Inflammatory macrophage treated with lipopolysaccharide for 4 hours (primary cell): ENCODE data around the gene DCP1A.
"Not testable (repeated sequence)": the region's sequence is repeated elsewhere in the genome, so short reads cannot be mapped to it uniquely, and the experiment has no call there.

ENCODE experiments used
- DNase-seq: peaks from one replicate; pipeline ENCODE4 v3.0.0-alpha.2; 2020

DCP1A gene

DNA sequence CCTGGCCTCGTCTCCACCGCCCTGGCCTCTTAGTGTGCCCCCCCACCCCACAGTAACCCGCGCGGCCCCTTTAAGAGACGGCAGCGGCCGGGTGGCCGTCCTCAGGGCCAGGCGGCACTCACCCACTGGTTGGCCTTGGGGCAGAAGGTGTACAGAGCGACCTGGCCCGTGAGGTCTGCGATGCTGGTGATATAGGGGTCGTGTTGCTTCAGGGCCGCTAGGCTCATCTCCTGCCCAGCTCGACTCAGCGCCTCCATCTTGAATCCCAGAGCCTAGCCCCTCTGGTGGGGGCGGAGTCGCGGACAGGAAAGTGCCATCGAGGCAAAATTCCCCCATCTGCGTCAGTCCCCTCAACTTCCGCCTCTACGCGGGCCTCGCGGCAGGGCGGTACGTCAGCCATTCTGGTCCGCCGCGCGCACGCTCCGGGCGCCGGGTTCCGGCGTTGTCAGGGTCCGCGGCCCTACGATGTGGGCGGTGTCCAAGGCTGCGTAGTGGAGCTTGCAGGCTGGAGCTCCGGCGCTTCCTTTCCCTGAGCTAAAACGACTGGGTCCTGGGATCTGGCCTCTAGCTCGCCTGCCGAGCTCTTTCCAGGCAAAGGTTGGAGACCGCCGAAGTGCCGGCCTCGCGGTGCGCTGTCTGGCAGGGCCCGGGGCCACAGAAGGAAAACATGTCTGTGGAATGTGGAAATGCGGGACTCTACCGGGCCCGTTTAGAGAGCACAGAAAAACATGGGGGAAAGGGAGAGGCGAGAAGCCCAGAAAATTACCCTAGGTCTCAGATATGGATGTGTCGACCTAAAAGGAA lies at the start of gene DCP1A:
TSS of gene DCP1A (minus strand) at position 283 of the 804 bp plus-strand sequence. CDS start at position 257, 26 bp downstream.
- peak; percentile 95 for DNase-seq

DNA sequence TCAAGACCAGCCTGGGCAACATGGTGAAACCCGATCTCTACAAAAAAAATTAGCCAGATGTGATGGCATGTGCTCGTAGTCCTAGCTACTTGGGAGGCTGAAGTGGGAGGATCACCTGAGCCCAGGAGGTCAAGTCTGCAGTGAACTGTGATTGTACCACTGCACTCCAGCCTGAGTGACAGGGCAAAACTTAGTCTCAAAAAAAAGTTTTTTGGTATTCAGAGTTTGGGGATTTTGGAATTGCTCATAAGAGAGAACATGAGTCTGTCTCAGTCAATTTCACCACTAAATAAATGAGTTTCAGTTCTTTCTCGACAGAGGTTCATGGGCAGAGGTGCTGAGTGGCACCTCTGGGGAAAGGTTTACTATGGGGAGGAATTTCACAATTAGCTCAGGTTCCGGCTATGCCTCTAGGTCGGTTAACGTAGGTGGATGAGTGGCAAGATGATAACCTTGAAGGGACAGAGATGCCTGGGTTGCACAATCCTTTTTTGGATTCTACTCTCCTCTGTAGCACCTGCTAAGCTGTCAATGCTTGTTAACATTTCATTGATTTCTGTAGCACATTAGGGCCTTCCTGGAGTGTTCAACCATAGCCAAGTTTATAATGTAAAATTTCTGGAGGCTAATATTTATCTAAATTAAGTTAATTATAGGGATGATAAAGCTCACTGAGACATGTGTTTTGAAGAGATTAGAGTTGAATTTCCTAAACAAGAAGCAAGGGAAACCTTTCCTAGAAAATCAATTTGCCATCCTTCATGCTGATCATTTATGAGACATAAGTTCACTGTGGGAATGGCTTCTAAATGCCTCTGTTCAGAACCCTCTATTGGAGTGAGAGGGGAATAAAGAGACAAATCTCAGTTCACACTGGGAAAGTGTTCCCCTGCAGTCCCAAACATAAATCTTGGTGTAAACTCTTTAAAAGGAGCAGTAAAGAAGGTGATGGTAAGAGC lies 37.4 kb upstream of the DCP1A start:
- DNase-seq, result no peak

DNA sequence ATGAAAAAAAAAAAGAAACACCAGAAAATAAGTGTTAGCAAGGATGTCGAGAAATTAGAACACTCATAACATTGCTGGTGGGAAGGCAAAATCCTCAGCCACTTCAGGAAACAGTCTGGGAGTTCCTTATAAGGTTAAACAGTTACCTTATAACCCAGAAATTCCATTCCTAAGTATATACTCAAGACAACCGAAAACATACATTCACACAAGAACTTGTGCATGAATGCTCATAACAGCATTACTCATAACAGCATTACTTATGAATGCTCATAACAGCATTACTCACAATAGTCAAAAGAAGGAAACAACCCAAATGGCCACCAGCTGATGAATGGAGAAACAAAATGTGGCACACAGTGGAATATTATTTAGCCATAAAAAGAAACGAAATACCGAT lies 34.8 kb upstream of the DCP1A start:
- no peak for DNase-seq

DNA sequence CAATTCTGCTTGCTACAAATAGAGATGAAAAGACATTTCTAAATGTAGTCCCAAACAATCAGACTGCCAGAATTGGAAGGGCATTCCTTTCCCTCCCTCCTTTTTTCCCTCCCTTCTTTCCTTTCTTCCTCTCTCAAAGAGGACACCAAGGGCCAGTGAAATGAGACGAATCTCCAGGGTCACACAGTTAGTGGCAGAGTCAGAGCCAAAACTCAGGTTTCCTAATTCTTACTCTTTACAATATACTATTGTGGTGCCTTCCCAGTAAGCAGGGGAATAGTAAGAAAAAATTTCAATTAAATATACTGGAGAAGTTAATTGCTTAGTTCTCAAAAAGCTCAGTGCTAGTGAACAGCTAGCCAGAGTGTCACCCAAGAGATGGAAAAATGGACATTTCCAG lies 33.0 kb upstream of the DCP1A start:
- DNase-seq, result no peak

- DNase-seq, result no peak
Observed at GRCh38 chr3:53379898-53380297, 32.6 kb upstream of the DCP1A start.

- no peak for DNase-seq
Observed at GRCh38 chr3:53377794-53378193, 30.5 kb upstream of the DCP1A start.

GRCh38 chr3:53376679-53377078 lies 29.3 kb upstream of the DCP1A start:
- DNase-seq, result no peak

DNA sequence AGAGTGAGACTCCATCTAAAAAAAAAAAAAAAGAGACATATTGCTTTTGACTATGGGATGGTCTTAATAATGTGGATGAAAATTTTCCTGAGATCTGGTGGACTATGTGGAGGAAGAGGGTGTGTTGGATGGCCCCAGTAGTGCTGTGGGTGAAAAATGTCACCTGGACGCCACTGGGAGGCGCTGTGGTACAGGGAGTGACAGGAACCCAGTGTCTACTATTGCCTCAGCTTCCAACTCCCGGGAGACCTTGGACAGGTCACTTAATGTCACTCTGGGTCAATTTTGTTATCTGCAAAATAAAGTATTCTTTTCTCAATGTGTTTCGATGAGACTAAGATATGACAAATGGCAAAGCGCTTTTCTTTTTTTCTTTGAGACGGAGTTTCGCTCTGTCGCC lies 27.7 kb upstream of the DCP1A start:
- peak; percentile 63 for DNase-seq

- not testable (repeated sequence) for DNase-seq
Observed at GRCh38 chr3:53370719-53371118, 23.4 kb upstream of the DCP1A start.

GRCh38 chr3:53361852-53362251 lies 14.5 kb upstream of the DCP1A start:
- DNase-seq, result peak; percentile 13

DNA sequence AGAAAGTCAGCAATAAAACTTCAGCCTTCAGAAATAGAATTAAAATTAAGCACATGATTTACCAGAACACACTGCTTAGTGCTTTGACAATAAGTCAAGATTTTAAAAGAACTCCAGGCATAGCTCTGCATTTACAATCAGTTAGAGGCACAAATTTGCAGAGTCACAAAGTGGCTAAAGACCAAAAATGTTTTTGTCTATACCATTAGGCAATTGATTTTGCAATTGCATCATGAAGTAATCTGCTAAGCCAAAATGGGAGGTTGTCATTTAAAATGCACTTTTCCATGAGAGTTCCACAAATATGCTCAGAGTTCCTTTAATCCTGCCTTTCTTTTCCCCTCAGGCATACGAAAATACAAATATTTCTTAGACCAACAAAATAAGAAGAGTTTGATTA lies 10.1 kb upstream of the DCP1A start:
- DNase-seq, result peak; percentile 67

GRCh38 chr3:53354945-53355498 lies 7.7 kb upstream of the DCP1A start:
- DNase-seq, result peak; percentile 30

DNA sequence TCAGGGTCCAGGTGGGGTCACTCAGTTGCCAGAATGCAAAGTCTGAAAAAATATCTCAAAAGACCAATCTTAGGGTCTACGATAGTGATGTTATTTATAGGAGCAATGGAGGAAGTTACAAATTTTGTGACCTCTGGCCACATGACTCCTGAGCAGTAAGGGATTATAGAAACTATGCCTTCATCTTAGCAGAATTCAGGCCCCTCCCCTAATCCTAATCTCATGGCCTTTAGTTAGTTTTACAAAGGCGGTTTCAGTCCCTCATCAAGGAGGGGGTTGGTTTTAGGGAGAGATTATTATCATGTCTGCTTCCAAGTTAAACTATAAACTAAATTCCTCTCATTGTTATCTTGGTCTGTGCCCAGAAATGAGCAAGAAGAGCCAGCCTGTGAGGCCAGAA lies 5.9 kb upstream of the DCP1A start:
- no peak for DNase-seq

DNA sequence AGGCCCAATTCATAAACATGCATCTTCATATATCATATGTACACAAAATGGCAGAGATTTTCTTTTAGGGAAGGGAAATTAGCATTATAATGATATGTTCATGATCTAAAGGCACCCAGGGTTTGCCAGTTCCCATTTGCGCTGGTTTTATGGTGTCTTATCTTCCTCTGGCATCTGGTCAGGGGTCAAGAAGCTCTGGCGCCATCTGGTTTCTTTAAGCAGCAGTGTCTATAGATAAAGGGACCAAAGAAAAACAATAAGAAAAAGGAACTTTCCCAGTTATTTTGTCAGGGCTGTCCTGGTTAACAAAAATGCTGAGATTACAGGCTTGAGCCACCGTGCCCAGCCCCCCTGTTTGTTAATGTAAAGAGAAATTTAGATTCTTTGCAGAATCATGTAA lies 3.3 kb upstream of the DCP1A start:
- DNase-seq, result peak; percentile 58

- DNase-seq, result not testable (repeated sequence)
Observed at GRCh38 chr3:53348118-53348517, 775 bp upstream of the DCP1A start.

DNA sequence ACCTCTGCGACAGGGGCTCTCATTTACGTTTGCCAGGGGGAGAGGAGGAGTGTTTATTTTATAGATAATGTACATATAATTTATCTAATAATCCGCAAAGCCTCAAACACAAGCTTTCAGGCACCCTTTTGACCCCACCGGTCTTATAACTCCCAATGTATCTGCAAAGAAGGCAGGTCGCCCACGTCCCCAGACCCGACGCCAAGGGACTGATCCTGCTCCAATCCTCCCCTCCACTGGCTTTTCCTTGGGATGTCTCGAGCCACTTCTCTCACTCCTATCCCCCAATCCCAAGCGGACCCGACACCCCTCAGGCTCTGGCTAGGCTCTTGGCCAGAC lies 452 bp downstream of the DCP1A start:
- DNase-seq, result peak; percentile 33

GRCh38 chr3:53346514-53346913 lies 829 bp downstream of the DCP1A start:
- peak; percentile 22 for DNase-seq

DNA sequence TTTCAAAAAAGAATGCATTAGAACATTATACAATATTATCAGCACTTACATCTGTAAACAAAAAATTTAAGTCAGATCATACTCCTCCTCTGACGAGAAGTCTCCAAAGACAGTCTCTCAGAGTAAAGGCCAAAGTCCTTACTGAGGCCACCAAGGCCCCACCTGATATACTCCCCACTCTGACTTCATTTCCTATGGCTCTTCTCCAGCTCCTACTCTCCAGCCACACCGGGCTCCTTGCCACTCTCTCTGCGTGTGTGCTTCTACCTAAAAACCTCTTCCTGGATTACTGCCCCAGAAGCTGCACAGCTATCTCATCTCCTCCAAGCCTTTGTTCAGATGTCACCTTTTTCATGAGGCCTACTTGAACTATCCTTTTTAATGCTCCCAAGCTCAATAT lies 5.0 kb downstream of the DCP1A start:
- DNase-seq, result no peak

DNA sequence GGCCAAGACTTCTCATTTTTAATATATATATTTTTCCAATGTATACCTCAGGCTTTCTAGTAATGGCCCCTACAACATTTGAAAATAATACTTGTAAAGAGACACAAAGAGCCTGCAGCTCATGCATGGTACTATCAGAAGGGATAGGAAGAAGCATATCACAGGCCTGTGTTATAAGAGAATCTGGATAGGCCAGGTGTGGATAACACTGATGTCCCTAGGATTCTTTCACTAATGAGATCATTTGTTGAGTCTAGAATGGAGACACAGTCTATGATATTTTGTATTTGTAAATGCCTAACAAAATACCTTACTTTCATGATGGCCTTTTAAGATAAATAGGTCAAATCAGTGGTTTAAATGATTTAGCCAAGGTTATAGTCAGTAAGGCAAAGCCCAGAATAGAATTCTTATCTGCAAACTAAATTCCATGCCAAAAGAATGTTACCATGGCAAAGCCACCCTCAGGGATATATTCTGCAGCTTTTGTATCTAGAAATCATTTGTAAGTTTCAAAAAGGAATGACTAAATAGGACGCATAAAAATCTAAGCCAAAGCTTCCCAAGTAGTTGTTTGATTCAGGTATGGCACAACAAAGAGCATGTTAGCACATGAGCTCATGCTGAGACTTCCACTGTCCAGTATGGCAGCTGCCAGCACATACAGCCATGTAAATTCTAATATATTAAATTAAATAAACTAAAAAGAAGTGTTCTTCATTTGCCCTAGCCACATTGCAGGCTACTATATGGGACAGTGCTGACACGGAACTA lies 10.0 kb downstream of the DCP1A start:
- no peak for DNase-seq

GRCh38 chr3:53334742-53335141 lies 12.6 kb downstream of the DCP1A start:
- DNase-seq, result no peak

DNA sequence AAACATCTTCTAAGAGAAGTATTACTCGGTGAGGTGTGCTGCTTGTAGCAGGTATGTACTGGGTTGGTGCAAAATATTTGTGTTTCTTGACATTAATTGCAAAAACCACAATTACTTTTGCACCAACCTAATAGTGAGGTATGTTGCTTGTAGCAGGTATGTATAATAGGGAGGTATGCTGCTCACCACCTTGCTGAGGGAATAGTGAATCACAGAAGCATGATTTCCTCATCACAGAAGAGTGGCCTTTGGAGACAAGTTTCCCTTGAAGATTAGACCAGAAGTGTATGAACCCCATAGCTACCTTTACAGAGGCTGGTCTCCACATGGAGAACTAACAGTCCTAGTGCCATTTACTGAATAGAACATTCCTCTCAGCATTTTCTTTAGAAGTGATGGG lies 15.5 kb downstream of the DCP1A start:
- DNase-seq, result no peak

- no peak for DNase-seq
Observed at GRCh38 chr3:53329897-53330296, 17.4 kb downstream of the DCP1A start.

GRCh38 chr3:53328746-53329145 lies 18.6 kb downstream of the DCP1A start:
- DNase-seq, result no peak
